NCI-H1105 (cell line): Measurements from ENCODE around the gene CATSPER4.
"Not testable (repeated sequence)": the region's sequence is repeated elsewhere in the genome, so short reads cannot be mapped to it uniquely, and the experiment has no call there.

Experiments
- DNase-seq: peaks from one replicate; lab custom pipeline; 2025; lab: John Stamatoyannopoulos, UW

CATSPER4 gene

DNA sequence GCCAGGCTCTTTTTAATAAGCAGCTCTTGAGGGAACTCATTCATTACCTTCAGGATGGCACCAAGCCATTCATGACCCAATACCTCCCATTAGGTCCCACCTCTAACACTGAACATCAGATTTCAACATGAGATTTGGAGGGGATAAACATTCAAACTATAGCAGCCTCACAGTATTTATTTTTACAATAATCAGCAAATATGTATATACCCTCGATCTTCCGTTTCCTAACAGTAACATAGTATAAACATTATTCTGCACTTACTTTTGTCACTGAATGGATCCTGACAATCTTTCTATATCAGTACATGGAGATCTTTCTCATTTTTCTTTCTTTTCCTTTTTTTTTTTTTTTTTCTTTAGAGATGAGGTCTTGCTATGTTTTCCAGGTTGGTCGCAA is 5.4 kb downstream of the CATSPER4 start:
- no peak for DNase-seq

DNA sequence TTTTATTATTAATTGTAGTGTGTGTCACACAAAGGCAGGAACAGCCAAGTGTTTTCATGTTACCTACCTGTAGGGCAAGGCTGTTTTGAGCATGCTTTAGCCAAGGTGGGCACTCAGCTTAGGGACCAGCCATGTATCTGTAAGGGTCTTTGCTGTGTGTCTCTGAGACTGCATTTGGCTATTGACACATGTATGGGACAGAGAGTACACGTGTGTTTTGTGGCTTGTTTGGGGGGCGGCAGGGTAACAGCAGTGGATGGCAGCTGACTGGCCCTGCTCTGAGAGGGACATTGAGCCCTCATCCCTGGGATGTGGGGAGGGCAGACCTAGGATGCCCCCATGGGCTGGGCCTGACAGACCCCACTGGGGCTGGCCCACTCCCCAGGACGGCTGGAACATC is 6.9 kb downstream of the CATSPER4 start:
- no peak for DNase-seq

DNA sequence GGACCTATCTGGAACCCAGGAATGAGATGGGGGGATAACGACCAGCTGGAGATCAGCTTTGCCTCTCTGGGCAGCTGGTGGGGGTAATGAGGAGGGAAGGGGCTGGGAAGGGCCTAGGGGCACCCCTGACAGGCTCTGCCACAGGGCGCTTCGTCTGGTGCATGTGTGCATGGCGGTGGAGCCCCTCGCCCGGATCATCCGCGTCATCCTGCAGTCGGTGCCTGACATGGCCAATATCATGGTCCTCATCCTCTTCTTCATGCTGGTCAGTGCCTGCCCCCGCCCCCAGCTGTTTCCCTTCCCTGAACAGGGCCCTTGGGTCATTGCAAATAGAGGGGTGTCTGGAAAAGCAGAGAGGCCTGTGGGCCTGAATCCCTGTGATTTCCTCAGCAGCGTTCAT is 7.4 kb downstream of the CATSPER4 start:
- no peak for DNase-seq

DNA sequence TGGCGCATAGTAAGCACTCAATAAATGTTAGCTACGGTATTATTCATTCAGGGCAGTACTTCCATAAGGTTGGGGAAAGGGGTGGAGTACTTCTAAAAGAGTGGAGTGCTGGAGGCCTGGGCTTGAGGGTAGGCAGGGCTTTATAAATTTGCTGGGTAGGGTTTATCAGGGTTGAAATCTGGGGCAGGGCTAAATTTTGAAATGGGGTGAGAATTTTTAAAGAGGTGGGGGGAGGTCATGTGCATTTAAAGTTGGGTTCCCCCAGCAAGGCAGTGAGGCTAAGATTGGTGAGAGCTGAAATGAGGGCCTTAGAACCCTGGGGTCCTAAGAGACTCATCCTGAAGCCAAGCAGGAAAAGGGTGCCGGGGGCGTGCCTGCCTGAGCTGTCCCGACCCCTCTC is 10.0 kb downstream of the CATSPER4 start:
- no peak for DNase-seq

DNA sequence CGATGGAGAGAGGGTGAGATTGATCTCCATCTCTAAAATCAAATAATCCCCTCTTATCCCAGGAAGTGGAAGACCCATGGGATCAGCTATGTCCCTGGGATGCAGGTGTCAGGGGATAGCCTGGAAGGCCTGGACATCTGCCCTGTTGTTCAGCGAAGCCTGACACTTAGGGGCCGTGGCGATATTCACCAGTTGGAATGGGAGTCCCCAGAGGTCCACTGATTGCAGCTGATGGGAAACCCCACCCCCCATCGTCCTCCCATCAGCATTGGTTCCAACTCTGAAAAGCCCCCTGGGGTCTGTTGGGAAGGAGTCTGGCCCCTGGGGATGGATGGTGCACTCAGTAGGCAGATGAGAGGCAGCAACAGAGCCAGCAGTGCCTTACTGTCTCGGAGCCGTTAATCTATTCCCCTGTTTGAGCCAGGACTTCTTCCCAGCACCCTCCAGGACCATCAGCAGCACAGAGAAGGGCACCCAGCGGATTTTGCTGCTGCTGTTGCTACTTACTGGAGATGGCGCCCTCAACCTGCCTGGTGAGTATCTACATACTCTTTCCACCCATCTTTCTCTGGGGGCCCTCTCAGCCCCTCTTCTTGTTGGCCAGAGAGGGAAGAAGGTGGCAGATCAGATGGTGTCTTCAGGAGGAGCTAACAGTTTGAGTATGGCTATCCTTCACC is 13.4 kb downstream of the CATSPER4 start:
- no peak for DNase-seq

DNA sequence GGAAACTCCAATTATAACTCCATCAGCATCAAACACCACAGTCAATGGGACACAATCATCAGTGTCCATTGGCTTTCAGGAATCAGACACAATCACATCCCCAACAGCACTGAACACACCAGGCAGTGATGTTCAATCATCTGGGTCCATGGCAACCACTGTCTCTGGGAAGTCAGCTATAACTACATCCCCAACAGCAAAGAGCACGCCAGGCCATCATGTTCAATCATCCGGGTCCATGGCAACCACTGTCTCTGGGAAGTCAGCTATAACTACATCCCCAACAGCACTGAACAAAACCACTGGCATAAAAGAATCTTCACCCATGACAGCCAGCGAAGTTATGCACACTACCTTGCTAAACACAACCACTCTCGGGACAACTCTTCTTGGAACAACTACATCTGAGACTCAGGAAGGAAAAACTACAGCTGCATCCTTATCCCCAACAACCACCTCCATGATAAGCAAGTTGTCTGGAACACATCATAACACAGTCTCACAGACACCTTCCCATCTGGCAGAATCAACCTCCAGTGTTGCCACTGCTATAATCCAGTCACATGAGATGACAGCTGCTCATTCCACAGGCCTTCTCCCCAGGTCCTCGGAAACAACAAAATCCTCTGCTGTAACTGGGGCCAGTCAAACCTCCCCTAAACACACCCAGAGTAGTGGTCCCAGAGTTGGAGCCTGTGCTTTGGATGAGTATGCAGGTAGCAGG is 19.9 kb downstream of the CATSPER4 start:
- no peak for DNase-seq

DNA sequence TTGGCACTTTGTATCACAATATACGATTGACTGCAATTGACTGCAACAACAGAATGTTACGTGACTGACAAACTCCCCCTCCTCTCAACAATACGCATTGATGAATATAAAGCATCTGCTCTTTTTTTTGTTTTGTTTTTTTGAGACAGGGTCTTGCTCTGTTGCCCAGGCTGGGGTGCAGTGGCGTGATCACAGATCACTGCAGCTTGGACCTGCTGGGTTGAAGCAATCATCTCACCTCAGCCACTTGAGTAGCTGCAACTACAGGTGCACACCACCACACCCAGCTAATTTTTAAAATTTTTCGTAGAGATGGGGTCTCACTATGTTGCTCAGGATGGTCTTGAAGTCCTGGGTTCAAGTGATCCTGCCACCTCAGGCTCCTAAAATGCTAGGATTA is 22.3 kb downstream of the CATSPER4 start:
- no peak for DNase-seq

DNA sequence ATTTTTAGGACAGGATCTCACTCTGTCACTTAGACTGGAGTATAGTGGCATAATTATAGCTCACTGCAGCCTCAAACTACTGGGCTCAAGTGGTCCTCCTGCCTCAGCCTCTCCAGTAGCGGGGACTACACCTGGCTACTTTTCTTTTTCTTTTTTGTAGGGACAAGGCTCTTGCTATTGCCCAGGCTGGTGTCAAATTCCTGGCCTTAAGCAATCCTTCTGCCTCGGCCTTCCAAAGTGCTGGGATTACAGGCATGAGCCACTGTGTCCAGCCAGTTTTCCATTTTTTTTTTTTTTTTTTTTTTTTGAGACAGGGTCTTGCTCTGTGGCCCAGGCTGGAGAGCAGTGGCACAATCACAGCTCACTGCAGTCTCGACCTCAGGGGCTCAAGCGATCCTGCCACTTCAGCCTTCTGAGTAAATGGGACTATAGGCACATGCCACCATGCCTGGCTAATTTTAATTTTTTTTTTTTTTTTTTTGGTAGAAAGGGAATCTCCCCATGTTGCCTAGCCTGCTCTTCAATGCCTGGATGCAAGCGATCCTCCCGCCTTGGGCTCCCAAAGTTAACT is 23.0 kb downstream of the CATSPER4 start:
- DNase-seq: no peak

DNA sequence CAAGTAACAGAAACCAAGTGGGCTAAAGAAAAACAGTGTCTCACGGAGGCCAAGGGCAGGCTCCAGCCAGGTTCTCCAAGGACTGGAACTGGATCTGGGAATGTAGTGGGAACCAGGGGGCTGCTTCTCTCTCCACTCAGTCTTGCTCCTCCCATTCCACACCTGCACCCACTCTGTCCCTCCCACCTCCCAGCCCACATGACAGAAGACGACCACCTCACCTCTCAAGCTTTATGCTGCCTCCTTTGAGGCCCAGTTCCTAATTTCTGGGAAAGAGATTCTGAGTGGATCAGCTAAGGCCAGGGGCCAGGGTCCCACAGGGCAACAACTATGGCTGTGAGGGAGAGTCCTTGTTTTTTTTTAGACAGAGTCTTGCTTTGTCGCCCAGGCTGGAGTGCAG is 24.8 kb downstream of the CATSPER4 start:
- no peak for DNase-seq

DNA sequence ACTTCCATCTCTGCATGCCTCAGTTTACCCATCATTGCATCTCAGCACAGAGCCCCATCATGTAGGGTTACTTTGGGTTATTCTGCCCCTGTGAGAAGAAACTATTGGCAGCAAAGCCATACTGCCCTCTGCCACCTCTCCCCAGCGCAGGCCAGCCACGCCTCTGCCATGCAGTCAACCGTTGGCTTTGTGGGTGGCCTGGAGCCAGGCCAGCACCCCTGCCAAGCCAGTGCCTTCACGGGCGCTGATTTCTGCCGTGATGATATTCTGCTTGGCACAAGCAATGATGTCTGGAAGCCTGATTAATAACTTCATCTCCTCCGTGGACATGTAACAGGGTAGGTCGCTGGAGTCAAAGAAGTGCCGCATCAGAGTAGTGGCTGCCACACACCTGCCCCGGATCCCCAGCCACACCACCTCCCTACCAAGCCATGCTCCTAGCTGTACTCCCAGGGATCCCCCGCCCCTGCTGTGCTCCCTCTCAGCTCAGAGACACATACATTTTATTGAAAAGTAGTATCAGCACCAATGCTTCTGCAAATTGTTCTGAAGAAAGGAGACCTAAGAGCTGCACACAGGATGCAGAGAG is 28.6 kb downstream of the CATSPER4 start:
- DNase-seq: no peak

DNA sequence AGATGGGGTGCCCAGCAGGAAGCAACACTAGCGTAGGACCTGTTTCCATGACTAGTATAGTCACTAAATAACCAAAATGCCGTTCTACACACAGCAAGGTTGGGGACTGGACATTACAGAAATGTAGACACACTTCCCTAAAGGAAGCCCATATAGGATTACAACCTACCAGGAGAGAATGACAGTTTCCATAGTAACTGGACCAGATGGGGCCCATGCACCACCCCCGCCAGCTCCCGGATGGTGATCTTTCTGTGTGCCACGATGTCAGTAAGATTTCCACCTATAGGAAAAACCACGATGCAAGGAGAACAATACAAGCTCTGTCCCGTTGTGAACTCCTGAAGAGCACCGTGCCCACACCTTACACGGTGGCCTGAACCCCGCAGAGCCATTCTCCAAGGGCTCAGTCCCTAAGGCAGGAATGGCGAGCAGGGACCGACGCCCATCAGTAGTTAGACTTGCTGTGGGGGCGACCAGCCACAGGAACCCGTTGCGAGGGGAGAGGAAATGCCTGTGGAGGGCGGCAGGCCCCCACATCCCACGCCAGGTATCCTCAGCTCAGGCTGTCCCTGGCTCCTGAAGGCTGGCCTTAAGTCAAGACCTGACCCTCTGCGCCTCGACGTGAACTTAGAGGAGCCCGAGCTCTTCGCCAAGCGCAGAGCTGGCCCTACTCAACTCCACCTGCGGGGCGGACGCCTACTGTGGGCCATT is 30.0 kb downstream of the CATSPER4 start:
- no peak for DNase-seq

DNA sequence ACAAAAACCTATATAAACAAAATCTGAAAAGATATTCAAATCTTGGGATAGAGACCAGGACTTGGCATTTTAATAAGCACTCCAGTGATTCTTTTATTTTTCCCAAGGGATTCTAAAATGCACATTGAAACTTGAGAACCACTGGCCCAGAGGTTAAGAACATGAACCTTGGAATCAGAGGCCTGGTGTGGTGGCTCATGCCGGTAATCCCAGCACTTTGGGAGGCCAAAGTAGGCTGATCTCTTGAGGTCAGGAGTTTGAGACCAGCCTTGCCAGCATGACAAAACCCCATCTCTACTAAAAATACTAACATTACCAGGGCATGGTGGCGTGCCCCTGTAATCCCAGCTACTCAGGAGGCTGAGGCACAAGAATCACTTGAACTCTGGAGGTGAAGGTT is 30.7 kb downstream of the CATSPER4 start:
- DNase-seq: no peak

DNA sequence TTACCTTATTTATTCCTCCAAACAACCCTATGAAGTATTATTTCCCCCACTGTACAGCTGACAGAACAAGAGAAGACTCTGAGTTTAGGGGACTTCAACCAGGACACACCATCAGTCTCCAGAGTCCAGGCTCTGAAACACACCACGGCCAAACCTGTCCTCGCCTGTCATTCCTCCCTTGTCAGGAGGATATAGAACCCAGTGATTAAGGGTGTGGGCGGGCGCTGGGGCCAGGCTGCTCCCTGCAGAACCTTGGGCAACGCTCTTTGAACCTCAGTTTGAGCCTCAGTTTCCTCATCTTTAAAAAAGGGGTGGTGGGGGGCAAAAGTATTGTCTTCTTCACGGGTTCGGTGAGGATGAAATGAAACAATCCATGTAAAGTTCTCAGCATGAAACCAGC is 34.2 kb downstream of the CATSPER4 start:
- DNase-seq: no peak

DNA sequence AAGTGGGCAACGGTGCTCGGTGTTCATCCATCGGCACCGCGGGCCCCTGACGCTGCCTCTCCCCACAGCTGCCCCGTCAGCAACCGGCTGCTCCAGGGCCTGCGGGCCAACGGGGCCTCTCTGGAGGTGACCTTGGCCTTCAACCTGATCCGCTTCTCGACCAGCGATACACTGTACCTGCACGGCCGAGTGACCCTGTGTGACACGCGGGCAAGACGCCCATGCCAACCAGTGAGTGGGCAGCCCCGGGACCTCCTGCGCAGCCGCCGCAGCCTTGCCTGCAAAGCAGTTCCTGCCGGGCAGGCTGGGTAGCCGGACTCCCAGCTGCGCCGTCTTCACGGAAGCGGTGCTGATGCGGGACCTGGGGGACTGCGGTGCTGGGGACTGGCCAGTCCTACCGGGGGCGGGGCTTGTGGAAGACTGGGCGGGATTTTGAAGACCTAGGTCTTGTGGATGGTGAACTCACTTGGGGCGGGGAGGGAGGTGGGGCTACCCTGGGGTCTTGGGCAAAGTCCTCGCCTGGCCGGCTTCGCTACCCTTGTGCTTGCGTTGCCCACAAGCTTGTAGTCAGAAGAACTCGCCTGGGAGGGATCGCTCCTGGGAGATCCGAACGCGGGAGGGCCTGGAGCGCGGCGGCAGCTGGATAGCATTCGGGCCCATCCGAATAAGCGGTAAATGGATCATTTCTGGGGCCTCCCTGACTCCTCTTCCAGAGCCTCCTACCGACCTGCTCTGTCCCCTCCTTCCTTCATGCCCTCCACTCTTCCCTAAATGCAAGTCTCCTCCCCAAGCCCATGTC is 34.8 kb downstream of the CATSPER4 start:
- DNase-seq: no peak

DNA sequence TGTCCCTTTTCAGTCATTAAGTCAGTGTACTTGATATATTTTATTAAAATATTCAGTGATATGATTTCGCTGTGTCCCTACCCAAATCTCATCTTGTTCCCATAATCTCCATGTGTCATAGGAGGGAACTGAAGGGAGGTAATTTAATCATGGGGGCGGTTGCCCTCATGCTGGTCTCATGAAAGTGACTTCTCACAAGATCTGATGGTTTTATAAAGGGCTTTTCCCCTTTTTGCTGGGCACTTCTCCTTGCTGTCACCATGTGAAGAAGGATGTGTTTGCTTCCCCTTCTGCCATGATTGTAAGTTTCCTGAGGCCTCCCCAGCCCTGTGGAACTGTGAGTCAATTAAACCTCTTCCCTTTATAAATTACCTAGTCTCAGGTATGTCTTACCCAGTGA is 40.3 kb downstream of the CATSPER4 start:
- not testable (repeated sequence) for DNase-seq

DNA sequence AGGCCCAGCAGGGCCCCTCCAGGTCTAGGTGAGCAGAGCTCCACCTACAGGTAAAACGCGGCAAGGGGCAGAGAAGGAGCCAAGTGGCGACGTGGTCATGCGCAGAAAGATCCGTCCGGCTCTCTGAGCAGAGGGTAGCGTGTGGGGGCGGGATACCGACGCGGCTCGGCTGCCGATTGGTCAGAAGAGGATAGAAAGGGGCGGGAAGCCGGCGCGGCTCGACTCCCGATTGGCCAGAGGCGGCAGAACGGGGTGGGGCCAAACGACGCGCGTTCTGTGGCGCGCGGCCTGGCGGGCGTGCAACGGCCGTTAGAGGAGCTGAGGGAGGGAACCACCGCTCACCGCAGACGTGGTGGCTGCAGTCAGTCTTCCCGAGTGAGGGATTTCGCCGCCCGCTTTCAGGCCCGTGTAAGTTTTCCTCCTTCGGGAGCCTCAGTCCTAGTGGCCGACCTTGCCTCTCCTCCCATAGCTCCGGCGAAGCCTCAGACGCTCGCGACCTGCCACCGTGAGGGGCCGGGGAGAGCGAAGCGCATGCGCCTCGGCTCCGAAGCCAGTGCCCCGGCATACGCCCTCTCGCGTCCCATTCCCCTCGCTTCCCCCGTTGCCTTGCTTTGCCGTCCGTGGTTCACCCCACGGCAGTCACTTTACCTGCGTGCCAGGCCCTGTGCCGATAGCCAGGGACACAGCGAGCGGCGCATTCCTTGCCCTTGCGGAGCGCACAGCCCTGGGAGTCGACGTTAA is 43.7 kb downstream of the CATSPER4 start, which contains the start of gene CEP85:
TSS of gene CEP85 (plus strand) at position 298 of the 741 bp plus-strand sequence. CDS start 5,584 bp downstream, outside the sequence.
- peak; percentile 98 for DNase-seq

DNA sequence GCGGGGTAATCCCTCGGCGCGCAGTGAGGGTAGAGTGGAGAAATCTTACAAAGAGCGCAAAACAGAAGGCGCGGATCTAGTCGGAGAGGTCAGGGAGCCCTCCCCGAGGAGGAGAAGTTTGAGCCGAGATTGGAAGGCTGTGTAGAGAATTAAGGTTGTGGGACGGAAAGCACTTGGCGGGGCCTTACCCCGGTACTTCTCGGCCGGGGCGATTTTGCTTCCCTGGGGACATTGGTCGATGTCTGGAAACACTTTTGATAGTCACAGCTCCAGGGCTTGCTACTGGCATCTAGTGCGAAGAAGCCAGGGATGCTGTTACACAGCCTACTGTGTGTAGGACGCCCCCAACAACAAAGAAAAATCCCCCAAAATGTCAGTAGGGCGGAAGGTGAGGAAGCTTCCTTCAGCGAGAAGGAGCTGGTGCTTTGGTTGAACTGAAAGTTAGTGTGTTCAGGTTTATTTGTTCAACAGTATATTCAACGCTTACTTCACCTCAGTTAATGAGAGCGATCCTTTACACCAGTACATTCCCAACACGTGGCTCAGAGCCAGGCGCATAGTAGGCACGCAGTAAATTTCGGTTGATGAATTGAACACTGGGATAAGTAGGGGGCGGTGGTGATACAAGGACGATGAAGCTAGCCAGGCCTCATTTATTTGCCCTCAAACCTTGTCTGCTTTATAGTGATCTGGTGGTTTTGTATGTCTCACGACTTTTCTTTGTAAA is 44.4 kb downstream of the CATSPER4 start:
- no peak for DNase-seq

DNA sequence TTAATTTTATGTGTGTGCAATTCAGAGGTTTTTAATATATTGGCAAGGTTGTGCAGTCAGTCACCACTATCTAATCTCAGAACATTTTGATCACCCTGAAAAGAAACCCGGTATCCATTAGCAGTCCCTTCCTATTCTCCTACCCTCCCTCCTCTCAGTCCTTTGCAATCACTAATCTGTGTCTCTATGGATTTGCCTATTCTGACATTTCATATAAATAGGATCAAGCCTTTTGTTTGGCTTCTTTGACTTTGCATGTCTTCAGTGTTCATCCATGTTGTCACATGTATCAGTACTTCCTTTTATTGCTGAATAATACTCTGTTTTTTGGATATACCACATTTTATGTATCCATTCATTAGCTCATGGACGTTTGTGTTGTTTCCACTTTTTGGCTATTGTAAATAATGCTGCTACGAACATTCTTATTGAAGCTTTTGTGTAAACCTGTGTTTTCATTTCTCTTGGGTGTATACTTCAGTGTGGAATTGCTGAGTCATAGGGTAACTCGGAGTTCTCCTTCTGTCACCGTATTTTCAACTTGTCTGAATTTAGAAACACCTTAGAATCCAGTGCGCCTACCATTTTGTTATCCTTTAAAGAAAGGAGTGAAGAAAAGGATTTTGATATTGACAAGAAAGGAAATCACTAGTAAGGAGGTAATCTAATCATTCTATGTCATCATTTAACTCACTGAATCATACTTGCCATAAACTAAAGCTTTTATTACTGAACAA is 47.0 kb downstream of the CATSPER4 start:
- DNase-seq: no peak

DNA sequence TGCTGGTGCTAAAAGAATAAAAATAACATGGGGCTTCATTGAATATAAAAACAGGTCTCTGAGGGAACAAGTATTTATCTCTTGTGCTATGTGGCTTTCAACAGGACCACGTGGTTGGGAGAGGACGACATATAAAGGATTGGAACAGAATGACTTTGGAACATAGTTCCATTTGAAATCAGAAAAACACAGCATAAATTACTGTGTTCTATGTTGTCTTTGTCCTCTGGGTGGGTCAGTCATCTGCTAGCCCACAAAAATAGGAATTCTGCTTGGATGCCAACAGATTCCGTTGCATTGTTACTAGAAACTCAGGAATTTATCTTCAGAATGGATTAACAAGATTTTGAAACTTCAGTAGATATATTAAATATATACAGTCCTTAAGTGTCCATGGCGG is 49.5 kb downstream of the CATSPER4 start:
- no peak for DNase-seq
